Natural killer cell treated with Interleukin-12 subunit alpha and Interleukin-12 subunit beta and Interleukin-15 and Interleukin-18, amount 100 ng/mL, for 72 hours (primary cell): ENCODE results near the gene SIL1. TPM values are rescaled to one million over a fixed set of nuclear protein-coding genes. Genes with fewer than 3 reads are reported as not detected.
"Not testable (repeated sequence)": the region's sequence is repeated elsewhere in the genome, so short reads cannot be mapped to it uniquely, and the experiment has no call there.

ENCODE experiments used
- ATAC-seq, 2 donors: fragments of 150-1000 bp; cut with Tn5 transposase in 1 of 2; sonication (Bioruptor Pico), chemical (Tn5 transposase) in 1 of 2; 2 replicates each; pipeline ENCODE4 v1.10.0; 2021
- DNase-seq: peaks from one replicate; pipeline ENCODE4 v3.0.0; 2022; ENCODE audit warnings: low spot score
- H3K27ac Mint-ChIP-seq, 2 donors: 1 replicate in 1 of 2; 2 replicates in 1 of 2; pipeline ENCODE4 v1.8.0; 2022; ENCODE audit warnings: mixed read lengths in 2 of 2, mild to moderate bottlenecking in 1 of 2, moderate library complexity in 1 of 2
- H3K27me3 Mint-ChIP-seq, 2 donors: 1 replicate in 1 of 2; 2 replicates in 1 of 2; pipeline ENCODE4 v1.8.0; 2022; ENCODE audit warnings: mixed read lengths in 2 of 2
- H3K36me3 Mint-ChIP-seq: one replicate; pipeline ENCODE4 v1.8.0; 2022; ENCODE audit warnings: mixed read lengths
- H3K4me1 Mint-ChIP-seq, 2 donors: 1 replicate in 1 of 2; 2 replicates in 1 of 2; pipeline ENCODE4 v1.8.0; 2022; ENCODE audit warnings: low read depth in 2 of 2, mixed read lengths in 2 of 2, mild to moderate bottlenecking in 1 of 2
- H3K4me3 Mint-ChIP-seq: one replicate; pipeline ENCODE4 v1.8.0; 2022; ENCODE audit warnings: mixed read lengths
- H3K9me3 Mint-ChIP-seq: 2 replicates; pipeline ENCODE4 v1.8.0; 2022; ENCODE audit warnings: mixed read lengths
- total RNA-seq, 2 donors: library from RNA; stranded (reverse); gene quantifications; one replicate each; pipeline ENCODE4 v1.2.3, GENCODE V29; 2022

The SIL1 gene
- total RNA-seq, 2 donors from 2014 or later, result 33.1 to 34.6 TPM

- not testable (repeated sequence) for H3K9me3 Mint-ChIP-seq, H3K4me1 Mint-ChIP-seq, H3K36me3 Mint-ChIP-seq, DNase-seq, H3K27me3 Mint-ChIP-seq, ATAC-seq
- Mint-ChIP-seq H3K27ac (peak overlapping the region in 1 of 2 donors; percentile 10), H3K4me3 (peak overlapping the region; percentile 7)
These were observed 187.0 kb downstream of the SIL1 start for GRCh38 chr5:139011156-139011555.

GRCh38 chr5:139004374-139005307 is 193.5 kb downstream of the SIL1 start:
- H3K36me3 Mint-ChIP-seq, result no peaks in the 10 kb centered on the region
- no peaks in the 10 kb centered on the region for H3K27me3 Mint-ChIP-seq
- H3K4me3 Mint-ChIP-seq, result no peak overlapping the region
- no peak for ATAC-seq
- H3K4me1 Mint-ChIP-seq, result no peaks in the 10 kb centered on the region
- DNase-seq, result no peak
- H3K27ac Mint-ChIP-seq, result no peak overlapping the region
- no peaks in the 10 kb centered on the region for H3K9me3 Mint-ChIP-seq

GRCh38 chr5:138999674-139000073 is 198.5 kb downstream of the SIL1 start:
- DNase-seq (no peak), ATAC-seq (no peak)
- Mint-ChIP-seq H3K4me1 (no peaks in the 10 kb centered on the region), H3K36me3 (no peaks in the 10 kb centered on the region), H3K27me3 (no peaks in the 10 kb centered on the region), H3K9me3 (no peaks in the 10 kb centered on the region), H3K27ac (no peak overlapping the region), H3K4me3 (no peak overlapping the region)

- DNase-seq, result no peak
- Mint-ChIP-seq H3K36me3 (no peaks in the 10 kb centered on the region), H3K4me1 (no peaks in the 10 kb centered on the region), H3K9me3 (no peaks in the 10 kb centered on the region), H3K27ac (no peak overlapping the region), H3K4me3 (no peak overlapping the region), H3K27me3 (no peaks in the 10 kb centered on the region)
- no peak for ATAC-seq
These were observed 199.6 kb downstream of the SIL1 start for GRCh38 chr5:138998521-138998920.

- no peaks in the 10 kb centered on the region for H3K9me3 Mint-ChIP-seq
These were observed 202.0 kb downstream of the SIL1 start for GRCh38 chr5:138996120-138996519.

GRCh38 chr5:138990986-138991590 is 207.1 kb downstream of the SIL1 start:
- H3K9me3 Mint-ChIP-seq, result no peaks in the 10 kb centered on the region
- no peaks in the 10 kb centered on the region for H3K36me3 Mint-ChIP-seq
- DNase-seq (no peak), ATAC-seq (no peak)
- H3K27me3 Mint-ChIP-seq, result no peaks in the 10 kb centered on the region
- no peak overlapping the region for H3K27ac Mint-ChIP-seq
- no peaks in the 10 kb centered on the region for H3K4me1 Mint-ChIP-seq
- no peak overlapping the region for H3K4me3 Mint-ChIP-seq

More at GRCh38 chr5:138996120-138996519, 202.0 kb downstream of the SIL1 start:
- ATAC-seq (no peak), DNase-seq (no peak)
- H3K4me1 Mint-ChIP-seq, result no peaks in the 10 kb centered on the region
- H3K36me3 Mint-ChIP-seq, result no peaks in the 10 kb centered on the region
- H3K4me3 Mint-ChIP-seq, result no peak overlapping the region
- H3K27me3 Mint-ChIP-seq, result no peaks in the 10 kb centered on the region
- no peak overlapping the region for H3K27ac Mint-ChIP-seq

- no peak for DNase-seq
- Mint-ChIP-seq H3K36me3 (no peaks in the 10 kb centered on the region), H3K4me3 (no peak overlapping the region), H3K27me3 (no peaks in the 10 kb centered on the region), H3K4me1 (no peaks in the 10 kb centered on the region), H3K9me3 (no peaks in the 10 kb centered on the region), H3K27ac (no peak overlapping the region)
- no peak for ATAC-seq
These were observed 208.4 kb downstream of the SIL1 start for GRCh38 chr5:138989720-138990119.

GRCh38 chr5:138986186-138986800 is 211.9 kb downstream of the SIL1 start:
- no peak overlapping the region for H3K27ac Mint-ChIP-seq
- DNase-seq (no peak), ATAC-seq (no peak)
- H3K9me3 Mint-ChIP-seq, result no peaks in the 10 kb centered on the region
- H3K4me3 Mint-ChIP-seq, result no peak overlapping the region
- peaks cover 9 to 10% of the 10 kb centered on the region in 2 donors for H3K4me1 Mint-ChIP-seq
- no peaks in the 10 kb centered on the region for H3K36me3 Mint-ChIP-seq
- no peaks in the 10 kb centered on the region for H3K27me3 Mint-ChIP-seq

GRCh38 chr5:138985683-138986082 is 212.5 kb downstream of the SIL1 start:
- no peaks in the 10 kb centered on the region for H3K36me3 Mint-ChIP-seq
- no peaks in the 10 kb centered on the region for H3K9me3 Mint-ChIP-seq
- H3K27me3 Mint-ChIP-seq, result no peaks in the 10 kb centered on the region
- H3K4me1 Mint-ChIP-seq, result peaks cover 11 to 14% of the 10 kb centered on the region in 2 donors
- ATAC-seq, result no peak
- no peak overlapping the region for H3K4me3 Mint-ChIP-seq
- DNase-seq, result no peak
- H3K27ac Mint-ChIP-seq, result no peak overlapping the region

GRCh38 chr5:138985256-138985655 is 212.9 kb downstream of the SIL1 start:
- DNase-seq, result no peak
- Mint-ChIP-seq H3K9me3 (no peaks in the 10 kb centered on the region), H3K27ac (no peak overlapping the region), H3K27me3 (no peaks in the 10 kb centered on the region), H3K36me3 (no peaks in the 10 kb centered on the region), H3K4me1 (peaks cover 15 to 18% of the 10 kb centered on the region in 2 donors), H3K4me3 (no peak overlapping the region)
- ATAC-seq, result no peak

- Mint-ChIP-seq H3K9me3 (no peaks in the 10 kb centered on the region), H3K4me3 (no peak overlapping the region), H3K36me3 (no peaks in the 10 kb centered on the region), H3K4me1 (peaks cover 24 to 30% of the 10 kb centered on the region in 2 donors), H3K27me3 (no peaks in the 10 kb centered on the region), H3K27ac (no peak overlapping the region)
- no peak for DNase-seq
- no peak for ATAC-seq
These were observed 214.2 kb downstream of the SIL1 start for GRCh38 chr5:138983984-138984383.

GRCh38 chr5:138981586-138981985 is 216.6 kb downstream of the SIL1 start:
- ATAC-seq (peak in 1 of 2 donors; percentile 41), DNase-seq (no peak)
- Mint-ChIP-seq H3K4me3 (peak overlapping the region; percentile 36), H3K27me3 (no peaks in the 10 kb centered on the region), H3K27ac (no peak overlapping the region), H3K9me3 (no peaks in the 10 kb centered on the region), H3K4me1 (peaks cover 29 to 34% of the 10 kb centered on the region in 2 donors), H3K36me3 (no peaks in the 10 kb centered on the region)

- Mint-ChIP-seq H3K4me3 (no peak overlapping the region), H3K27ac (peak overlapping the region in 1 of 2 donors; percentile 71), H3K27me3 (no peaks in the 10 kb centered on the region), H3K4me1 (peaks cover 29 to 34% of the 10 kb centered on the region in 2 donors), H3K36me3 (no peaks in the 10 kb centered on the region), H3K9me3 (no peaks in the 10 kb centered on the region)
- ATAC-seq, result no peak
- no peak for DNase-seq
These were observed 217.0 kb downstream of the SIL1 start for GRCh38 chr5:138981131-138981530.

GRCh38 chr5:138980441-138980840 is 217.7 kb downstream of the SIL1 start:
- DNase-seq (no peak), ATAC-seq (no peak)
- Mint-ChIP-seq H3K9me3 (no peaks in the 10 kb centered on the region), H3K27ac (peak overlapping the region; percentile 71 to 79), H3K4me3 (peak overlapping the region; percentile 71), H3K4me1 (peaks cover 29 to 34% of the 10 kb centered on the region in 2 donors), H3K27me3 (no peaks in the 10 kb centered on the region), H3K36me3 (no peaks in the 10 kb centered on the region)
